HG03039 (cell line): Measurements from ENCODE around the gene YKT6.
"Not testable (repeated sequence)": the region's sequence is repeated elsewhere in the genome, so short reads cannot be mapped to it uniquely, and the experiment has no call there.

Source experiments
- ATAC-seq: cut with Tn5 transposase; IDR thresholded peaks from one replicate; pipeline ENCODE4 v1.9.1; 2021; ENCODE audit warnings: mild to moderate bottlenecking, moderate library complexity; ENCODE audit not compliant: unreplicated experiment

Gene YKT6

DNA sequence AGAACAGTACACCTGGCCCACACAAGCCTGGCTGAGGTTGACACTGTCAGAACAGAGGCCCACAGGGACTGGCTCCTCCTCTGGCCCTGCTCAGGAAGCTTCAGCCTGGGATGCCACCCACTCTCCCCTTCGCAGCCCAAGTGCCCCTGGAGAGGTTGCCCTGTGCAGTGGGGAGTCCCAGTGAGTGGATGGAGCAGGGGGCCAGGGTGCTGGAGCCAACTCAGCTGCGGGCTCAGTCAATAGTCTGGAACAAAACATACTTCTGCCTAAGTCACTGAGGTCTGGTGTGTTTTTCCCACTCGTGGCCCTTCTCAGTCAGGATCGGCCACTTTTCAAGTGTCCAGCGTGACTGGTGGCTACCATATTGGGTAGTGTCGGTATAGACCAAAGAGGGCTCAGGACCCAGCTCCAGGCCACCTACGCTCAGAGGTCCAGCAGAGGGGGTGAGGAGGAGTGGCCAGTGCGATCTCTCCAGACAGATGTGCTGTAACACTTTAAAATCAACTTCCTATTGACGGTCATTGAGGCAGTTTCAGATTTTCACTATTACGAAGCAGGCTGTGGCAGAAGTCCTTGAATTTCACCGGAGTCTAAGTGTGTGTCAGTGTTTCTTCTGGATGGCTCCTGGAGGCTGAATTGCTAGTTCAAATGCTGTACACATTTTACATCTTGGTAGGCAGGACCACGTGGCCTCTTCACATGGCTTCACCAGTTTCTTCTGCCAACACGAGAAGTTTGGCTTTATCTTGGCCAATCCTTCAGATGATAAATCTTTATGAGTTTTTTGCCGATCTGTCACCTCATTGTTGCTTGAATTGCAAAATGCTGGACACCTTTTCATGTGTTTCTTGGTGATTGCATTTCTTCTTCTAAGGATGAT is 10.5 kb upstream of the YKT6 start:
- no peak for ATAC-seq

DNA sequence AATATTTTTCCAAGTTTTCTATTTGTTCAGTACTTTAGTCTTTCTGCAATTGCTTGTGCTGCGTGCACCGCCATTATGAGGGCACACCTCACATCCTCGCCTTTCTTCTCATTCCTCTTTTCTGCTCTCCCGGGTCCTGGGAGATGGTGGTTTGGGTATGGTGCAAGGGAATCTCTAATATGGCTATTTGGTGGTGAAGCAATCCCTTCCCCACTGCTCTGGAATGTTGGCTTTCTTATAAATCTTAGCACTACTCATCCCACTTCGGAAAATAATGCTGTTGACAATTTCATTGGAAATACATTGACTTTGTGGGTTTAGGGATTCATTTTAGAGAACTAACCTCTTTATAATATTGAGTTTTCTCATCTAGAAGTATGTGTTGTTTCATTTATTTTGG is 9.6 kb upstream of the YKT6 start:
- ATAC-seq = no peak

DNA sequence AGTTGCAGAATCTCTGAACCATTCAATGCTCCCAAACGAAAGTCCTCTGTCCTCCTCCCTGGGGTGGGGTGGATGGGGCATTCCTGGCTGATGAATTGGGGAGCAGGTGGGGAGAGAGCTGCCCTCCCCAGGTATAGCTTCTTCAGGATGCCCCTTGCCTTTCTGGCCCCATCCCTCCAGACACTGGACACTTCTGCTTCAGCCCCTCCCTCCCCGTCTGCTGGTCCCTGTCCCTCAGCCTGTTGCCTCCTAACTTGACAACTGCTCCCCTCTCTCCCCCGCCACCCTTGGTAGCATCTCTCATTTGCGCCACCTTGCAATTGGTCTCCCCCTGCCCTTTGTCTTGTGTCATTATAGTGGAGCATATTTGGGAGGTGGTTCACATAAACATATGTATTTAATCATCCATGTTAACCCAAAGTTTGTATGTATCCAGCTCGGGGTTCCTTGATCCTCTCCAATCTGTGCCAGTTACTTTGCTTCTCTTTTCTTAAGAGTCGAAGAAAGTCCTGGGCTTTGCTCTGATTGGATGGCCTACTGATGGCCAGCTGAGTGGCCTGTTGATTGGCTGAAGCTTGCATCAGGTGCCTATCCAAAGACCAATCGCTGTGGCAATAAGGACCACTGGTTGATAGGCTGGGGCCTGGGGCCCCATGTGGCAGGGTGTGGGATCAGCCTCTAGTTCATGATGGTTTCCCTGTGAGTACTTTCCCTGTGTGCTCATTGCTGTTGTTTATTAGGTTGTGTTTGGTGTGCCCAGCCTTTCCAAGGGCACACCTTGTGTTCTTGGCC is 7.6 kb upstream of the YKT6 start:
- ATAC-seq = no peak

DNA sequence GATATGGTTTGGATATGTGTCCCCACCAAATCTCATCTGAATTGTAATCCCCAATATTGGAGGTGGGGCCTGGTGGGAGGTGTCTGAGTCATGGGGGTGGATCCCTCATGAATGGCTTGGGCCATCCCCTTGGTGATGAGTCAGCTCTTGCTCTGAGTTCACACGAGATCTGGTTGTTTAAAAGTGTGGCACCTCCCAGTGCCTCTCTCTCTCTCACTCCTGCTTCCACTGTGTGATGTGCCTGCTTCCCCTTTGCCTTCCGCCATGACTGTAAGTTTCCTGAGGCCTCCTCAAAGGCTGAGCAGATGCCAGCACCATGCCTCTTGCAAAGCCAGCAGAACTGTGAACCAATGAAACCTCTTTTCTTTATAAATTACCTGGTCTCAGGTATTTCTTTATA is 6.7 kb upstream of the YKT6 start:
- ATAC-seq = no peak

DNA sequence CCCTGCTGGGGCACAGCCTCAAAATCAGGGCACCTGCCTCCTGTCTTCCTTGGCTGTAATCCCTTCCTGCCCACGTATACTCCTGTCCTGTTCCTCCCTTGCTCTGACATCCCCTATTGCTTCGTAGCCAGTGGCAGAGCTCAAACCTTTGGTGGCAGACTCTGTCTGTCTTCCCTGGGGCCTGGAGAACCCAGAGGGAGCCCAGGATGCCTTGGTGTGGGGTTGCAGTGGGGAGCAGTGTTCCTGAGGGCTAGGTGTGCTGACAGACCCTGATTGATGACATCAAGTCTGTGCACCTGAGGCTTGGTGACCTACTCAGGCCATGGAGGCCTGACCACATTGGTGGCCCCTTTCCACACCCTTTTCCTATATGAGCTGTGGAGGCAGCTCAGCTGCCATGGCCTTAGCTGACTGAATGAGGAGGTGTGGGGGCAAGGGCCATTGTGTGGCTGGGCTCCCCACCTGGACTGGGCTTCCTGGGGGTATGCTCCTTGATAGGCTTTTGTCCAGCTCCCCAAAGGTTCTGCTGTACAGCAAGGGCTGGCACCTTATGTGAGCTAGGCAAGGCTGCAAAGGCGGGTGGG is 6.1 kb upstream of the YKT6 start:
- ATAC-seq = no peak

DNA sequence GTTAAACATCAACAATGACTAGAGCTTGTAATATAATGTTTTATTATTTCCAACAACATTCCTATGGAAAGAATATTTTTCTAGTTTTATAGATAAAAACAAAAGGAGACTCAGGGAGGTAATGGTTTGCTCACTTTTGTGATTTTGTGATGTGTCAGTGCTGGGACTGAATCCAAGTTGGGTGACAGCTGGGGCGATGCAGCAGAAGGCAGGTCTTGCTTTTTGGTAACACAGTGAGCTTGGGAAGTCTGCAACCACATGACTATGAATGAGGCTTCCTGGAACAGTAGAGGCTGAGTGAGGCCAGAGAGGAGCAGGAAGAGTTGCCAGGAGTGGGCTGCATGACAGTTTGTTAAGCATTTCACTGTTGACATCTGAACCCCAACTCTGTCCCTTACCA is 4.9 kb upstream of the YKT6 start:
- no peak for ATAC-seq

DNA sequence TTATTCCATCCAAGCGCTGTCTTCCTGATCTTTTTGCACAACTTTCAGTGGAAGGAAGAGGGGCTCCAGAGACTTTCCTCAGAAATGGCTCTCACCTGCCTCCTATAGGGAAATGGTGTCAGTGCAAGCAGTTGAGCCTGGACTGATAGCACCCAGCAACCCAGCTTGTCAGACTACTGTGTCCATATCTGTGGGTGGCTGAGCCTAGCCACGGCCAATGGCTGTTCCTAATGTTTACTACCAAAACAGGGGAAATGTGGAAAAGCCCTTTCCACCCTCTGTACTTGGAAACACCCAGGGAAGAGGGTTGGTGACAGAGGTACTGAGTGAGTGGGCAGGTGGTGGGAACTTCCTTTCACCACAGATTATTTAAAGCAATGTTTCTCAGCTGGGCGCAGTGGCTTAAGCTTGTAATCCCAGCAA is 4.3 kb upstream of the YKT6 start:
- no peak for ATAC-seq

DNA sequence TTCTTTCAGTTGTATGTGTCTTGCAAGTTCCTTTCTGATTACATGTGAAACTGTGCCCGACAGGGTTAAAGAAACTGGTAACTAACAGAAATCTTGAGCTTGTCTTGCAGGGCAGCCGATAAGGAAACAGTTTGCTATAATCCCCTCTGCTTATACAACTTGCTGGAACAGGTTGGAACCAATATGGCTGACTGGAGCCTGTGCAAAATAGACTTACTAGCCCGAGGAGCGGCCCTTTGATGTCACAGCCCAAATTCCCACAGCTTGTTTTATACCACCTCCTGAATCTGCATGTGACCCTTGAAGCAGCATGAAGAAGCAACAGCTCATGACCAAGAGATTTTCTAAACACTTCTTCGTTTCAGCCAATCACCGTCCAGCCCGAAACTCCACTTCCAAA is 3.3 kb upstream of the YKT6 start:
- no peak for ATAC-seq

DNA sequence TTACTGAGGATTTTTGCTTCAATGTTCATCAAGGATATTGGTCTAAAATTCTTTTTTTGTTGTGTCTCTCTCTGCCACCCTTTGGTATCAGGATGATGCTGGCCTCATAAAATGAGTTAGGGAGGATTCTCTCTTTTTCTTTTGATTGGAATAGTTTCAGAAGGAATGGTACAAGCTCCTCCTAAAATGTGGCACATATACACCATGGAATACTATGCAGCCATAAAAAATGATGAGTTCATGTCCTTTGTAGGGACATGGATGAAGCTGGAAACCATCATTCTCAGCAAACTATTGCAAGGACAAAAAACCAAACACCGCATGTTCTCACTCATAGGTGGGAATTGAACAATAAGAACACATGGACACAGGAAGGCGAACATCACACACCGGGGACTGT is 615 bp upstream of the YKT6 start:
- not testable (repeated sequence) for ATAC-seq

DNA sequence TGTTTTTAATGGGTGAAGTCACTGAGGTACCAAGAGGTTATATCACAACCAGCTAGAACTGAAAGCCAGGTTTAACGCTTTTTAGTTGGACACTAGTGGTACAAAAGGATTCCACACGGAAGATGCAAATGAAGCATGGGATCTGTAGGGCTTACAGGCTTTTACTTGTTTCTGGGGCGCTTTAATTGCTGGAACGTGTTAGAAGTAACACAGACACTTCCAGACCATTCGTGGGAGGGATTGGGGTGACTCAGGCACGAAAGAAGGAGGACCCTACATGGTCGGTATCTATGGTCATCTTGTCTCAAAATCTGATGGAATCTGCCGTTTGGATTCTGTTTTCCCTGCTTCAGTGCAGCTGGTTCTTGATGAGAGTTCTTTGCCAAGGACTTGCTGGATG is 1.0 kb downstream of the YKT6 start:
- ATAC-seq = no peak

DNA sequence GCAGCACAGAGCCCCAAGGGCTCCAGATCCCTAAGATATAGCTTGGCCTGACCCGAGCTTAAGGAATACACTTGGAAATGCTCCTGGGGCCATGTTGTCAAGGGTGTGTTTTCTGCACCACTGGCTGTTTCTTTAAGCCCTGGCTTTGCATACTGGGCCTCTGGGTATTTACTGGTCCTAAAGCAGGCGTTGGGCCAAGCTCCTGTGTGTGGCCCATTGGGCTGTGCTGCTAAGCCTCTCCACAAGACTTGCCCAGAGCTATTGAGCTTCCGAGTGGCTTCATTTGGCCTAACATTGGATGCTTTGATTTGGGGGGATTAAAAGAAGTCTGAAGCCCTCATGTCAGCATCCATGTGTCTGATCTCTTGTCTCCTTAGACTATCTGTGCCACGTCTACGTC is 5.2 kb downstream of the YKT6 start:
- no peak for ATAC-seq

DNA sequence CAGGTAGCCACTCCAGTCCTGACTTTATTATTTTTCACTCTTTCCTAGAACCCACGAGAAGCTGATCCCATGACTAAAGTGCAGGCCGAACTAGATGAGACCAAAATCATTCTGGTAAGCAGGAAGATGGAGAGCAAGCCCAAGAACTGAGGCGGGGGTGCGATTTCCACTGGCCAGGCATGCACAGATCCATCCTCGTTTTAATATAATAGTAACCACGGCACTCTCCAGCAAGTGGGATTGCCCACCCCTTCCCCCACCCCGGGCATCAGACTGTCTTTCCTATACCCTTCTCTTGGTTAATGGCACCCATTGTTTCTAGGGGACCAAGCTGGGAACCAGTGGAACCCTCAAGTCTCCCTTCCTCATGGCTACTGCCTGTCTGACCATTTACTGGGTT is 7.3 kb downstream of the YKT6 start:
- no peak for ATAC-seq

DNA sequence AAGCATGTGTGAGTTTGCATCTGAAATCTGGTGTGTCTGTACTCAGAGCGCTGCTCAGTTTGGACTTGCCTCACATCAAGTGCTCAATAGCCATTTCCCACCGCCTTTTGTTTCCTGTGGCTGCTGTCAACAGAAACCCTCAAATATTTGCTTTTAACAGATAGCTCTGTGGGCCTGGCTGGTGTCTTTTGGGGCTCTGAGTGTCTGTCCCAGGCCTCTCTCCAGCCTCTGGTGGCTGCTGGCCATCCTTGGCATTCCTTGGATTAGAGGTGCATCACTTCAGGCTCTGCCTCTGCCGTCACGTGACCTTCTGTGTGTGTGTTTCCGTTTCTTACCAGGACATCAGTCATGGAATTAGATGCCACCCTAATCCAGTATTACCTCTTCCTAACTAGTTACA is 9.3 kb downstream of the YKT6 start:
- no peak for ATAC-seq

DNA sequence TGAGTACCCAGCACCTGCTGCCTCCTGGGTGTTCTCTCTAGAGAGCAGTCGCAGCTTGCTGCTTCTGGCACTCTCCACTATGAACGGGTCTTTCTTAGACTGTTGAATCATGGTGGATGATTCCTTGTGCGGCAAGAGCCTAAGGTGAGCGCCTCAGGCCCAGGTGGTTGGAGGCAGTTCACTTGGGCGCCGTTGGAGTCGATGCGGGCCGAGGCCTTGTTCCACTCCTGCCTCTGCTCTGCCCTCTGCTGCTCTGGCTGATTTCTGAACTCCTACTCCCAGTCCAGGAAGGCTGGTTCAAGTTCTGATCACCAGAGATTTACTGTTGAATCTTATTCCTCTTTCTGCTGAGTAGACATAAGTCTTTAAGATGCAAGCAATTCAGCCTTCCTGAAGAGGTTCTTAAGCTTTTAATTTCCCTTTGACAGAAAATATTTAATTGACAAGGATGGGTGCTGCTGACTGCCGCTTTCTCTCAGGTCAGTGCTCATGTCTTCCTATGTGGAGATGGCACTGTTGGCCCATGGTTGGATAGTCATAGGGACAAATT is 10.4 kb downstream of the YKT6 start:
- ATAC-seq = no peak

DNA sequence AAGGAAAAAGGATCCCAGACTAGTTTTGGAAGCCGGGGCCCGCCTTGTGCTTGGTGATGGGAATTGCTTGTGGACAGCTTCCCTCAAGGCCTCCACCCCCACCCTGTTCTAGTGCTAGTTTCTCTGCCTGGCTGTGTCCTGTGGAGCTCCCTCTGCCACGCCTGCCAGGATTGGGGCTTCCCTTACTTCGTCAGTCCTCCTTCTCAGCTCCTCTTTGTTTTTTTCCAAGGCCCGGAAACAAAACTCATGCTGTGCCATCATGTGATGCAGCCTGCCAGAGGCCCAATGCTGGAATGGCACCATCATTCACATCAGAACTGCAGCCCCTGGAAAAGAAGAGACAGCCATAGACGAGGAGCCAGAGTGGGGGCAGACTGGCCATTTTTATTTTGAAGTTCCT is 11.2 kb downstream of the YKT6 start:
- no peak for ATAC-seq

DNA sequence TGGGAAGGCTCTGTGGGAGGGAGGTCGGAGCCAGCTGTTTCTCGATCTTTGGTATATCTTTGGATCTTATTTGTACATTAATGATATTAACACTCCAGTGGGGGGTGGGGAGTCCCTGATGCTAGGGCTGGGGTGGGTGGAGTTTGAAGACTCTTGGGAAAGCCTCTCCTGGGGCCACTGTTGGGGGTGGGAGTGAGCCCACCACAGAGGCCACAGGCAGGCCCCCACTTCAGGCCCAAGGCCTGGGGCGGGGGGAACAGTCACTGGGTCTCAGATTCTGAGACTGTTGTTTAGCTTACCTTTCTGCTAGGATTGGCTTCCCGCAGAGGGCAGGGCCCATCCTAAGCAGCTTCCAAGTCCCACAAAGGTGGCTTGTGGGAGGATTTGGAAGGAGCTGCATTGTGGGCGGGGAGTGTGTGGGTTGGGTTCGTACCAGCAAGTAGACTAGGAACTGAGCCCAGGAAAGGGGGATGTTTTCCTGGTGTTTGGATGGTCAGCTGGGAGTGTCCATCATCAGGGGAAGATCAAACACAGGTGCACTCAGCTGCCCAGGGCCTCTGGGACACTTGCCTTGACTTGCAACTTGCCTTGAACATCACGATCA is 11.9 kb downstream of the YKT6 start:
- no peak for ATAC-seq

DNA sequence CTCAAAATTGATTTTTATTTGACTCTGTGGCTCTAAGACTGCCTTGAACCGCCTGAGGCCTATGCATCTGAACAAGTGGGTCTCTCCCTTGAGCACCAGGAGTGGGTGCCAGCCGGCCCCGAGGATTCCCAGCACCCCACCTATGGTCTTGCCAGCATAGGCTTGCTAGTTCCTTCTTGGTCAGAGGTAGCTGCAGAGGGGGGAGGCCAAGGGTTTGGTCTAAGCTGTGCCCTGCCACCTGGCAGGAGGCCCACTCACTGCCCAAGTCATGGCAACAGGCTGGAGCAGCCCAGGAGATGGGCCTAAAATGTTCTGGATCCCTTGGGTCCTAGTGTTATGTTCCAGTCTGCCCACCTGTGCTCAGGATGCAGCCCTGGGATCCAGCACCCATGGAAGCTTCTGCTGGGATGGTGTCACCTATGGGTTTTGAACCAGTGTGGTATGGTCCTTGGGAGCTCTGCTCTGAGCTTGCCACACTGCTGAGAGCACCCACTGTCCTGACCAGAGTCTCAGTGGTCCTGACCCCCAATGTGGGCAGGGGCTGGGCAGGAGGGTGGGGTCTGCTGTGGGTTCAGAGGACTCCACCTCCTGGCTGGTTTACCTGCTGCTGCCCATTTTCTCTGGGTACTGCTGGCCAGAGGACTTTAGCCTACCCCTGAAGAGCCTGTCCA is 12.6 kb downstream of the YKT6 start:
- no peak for ATAC-seq

DNA sequence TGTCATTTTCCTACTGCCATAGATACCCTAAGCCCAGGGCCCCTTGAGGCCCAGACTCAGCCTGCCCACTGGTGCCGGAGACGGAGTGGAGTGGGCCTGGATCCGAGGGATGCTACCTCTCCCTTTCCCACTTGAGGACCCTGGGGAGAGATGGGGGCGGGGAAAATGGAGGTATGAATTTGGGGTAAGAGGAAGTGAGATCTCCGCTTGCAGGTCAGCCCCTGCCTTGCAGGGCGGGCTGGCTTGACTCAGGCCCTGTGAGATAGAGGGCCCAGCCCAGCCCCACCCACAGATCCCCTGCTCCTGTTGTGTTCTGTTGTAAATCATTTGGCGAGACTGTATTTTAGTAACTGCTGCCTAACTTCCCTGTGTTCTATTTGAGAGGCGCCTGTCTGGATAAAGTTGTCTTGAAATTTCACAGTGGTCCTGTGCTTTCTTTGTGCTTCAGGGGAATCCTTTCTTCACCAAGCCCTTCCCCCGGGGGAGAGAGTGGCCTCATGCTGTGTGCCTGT is 13.2 kb downstream of the YKT6 start:
- no peak for ATAC-seq

DNA sequence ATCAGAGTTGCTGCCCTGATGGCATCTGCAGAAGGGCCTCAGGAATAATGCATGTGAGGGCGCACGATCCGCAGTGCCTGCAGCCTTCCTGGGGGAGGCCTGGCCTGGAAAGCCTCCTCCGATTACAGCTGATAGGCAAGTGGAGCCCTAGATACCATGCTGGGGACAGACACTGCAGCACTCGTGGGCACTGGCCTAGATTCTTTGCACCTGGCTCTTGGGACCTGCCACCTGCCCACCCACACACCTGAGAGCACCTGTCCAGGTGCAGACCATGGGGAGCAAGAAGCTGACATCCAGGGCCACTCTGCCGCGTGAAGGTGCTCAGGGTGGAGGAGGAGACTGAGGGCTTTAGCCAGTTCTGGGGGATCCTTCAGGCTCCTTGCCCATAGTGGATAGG is 14.8 kb downstream of the YKT6 start:
- no peak for ATAC-seq

DNA sequence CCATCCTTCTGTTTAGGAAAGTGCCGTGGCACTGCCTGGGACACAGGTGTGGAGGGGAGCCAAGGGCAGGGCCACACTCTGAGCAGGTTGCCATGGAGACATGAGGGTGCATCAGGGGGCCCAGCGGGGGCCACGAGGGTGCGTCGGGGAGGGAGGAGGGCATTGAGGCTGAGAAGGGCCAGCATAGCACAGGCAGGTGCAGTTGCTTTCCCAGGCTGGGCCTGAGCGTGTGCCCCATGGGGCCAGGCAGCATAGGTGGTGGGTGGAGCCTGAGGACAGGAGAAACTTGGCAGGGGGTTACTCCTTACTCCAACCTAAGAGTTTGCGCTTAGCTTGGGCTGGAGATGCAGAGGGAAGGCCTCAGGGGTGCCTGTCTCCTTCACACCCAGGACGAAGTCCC is 15.2 kb downstream of the YKT6 start:
- ATAC-seq = no peak
